WTC11 (cell line): ENCODE measurements around the gene FBXO15. TPM values are rescaled to one million over a fixed set of nuclear protein-coding genes. Genes with fewer than 3 reads are reported as not detected.

ENCODE experiments used
- ATAC-seq: fragments of 200-7000 bp; cut with Tn5 transposase; 2 replicates; pipeline ENCODE4 v1.10.0; 2021; ENCODE audit warnings: mild to moderate bottlenecking, moderate library complexity
- CTCF ChIA-PET: fragments of 300-600 bp; sonication (Branson Sonifier 250); formaldehyde crosslinking; loops from one replicate; lab custom pipeline; 2021; ENCODE audit warnings: antibody characterized with exemption; lab: Charles Lee
- POLR2A ChIA-PET: fragments of 350-600 bp; sonication (Branson Sonifier 250); formaldehyde crosslinking; loops from one replicate; lab custom pipeline; 2021; ENCODE audit warnings: antibody characterized with exemption; lab: Charles Lee
- DNase-seq: peaks from one replicate; pipeline ENCODE4 v3.0.0; 2021; ENCODE audit warnings: low spot score
- H3K27ac Mint-ChIP-seq: 2 replicates; pipeline ENCODE4 v1.8.0; 2021; ENCODE audit warnings: mixed read lengths
- H3K27me3 Mint-ChIP-seq: 2 replicates; pipeline ENCODE4 v1.8.0; 2021; ENCODE audit warnings: low read depth, mild to moderate bottlenecking, moderate library complexity, mixed read lengths
- H3K36me3 Mint-ChIP-seq: 2 replicates; pipeline ENCODE4 v1.8.0; 2021; ENCODE audit warnings: mixed read lengths
- H3K4me1 Mint-ChIP-seq: 2 replicates; pipeline ENCODE4 v1.8.0; 2022; ENCODE audit warnings: mixed read lengths
- H3K4me3 Mint-ChIP-seq: 2 replicates; pipeline ENCODE4 v1.8.0; 2021; ENCODE audit warnings: mild to moderate bottlenecking, moderate library complexity, mixed read lengths
- H3K9me3 Mint-ChIP-seq: 2 replicates; pipeline ENCODE4 v1.8.0; 2021; ENCODE audit warnings: mixed read lengths
- ATF2 ChIP-seq: sonication (generic); formaldehyde crosslinking; IDR thresholded peaks from 2 replicates; pipeline ENCODE4 v1.8.1; 2022; ENCODE audit warnings: low read depth, missing genetic modification reagents, borderline replicate concordance
- ATF3 ChIP-seq: sonication (generic); formaldehyde crosslinking; conservative IDR thresholded peaks from 2 replicates; pipeline ENCODE4 v1.8.1; 2022; ENCODE audit warnings: mild to moderate bottlenecking, missing genetic modification reagents
- CBFB ChIP-seq: sonication (generic); formaldehyde crosslinking; IDR thresholded peaks from 2 replicates; pipeline ENCODE4 v1.8.1; 2022; ENCODE audit warnings: mild to moderate bottlenecking, low read depth, missing genetic modification reagents
- CDX4 ChIP-seq: fragments of 250-450 bp; sonication (Bioruptor Pico); IDR thresholded peaks from 2 replicates; pipeline ENCODE4 v1.9.0; 2021; ENCODE audit warnings: moderate library complexity, mild to moderate bottlenecking, inconsistent platforms, borderline replicate concordance
- CREB1 ChIP-seq: sonication (generic); formaldehyde crosslinking; IDR thresholded peaks from 2 replicates; pipeline ENCODE4 v1.8.0; 2023; ENCODE audit warnings: mild to moderate bottlenecking, missing genetic modification reagents
- CREM ChIP-seq: sonication (generic); formaldehyde crosslinking; IDR thresholded peaks from 2 replicates; pipeline ENCODE4 v1.8.1; 2022; ENCODE audit warnings: mild to moderate bottlenecking, missing genetic modification reagents, moderate library complexity
- E2F4 ChIP-seq: sonication (generic); formaldehyde crosslinking; IDR thresholded peaks from 2 replicates; pipeline ENCODE4 v1.8.1; 2022; ENCODE audit warnings: low read depth, mild to moderate bottlenecking, moderate library complexity, missing genetic modification reagents, borderline replicate concordance
- ELF4 ChIP-seq: sonication (generic); formaldehyde crosslinking; IDR thresholded peaks from 2 replicates; pipeline ENCODE4 v1.8.1; 2022; ENCODE audit warnings: low read depth, mild to moderate bottlenecking, moderate library complexity, missing genetic modification reagents
- FOXJ3 ChIP-seq: sonication (generic); formaldehyde crosslinking; IDR thresholded peaks from 2 replicates; pipeline ENCODE4 v1.9.0; 2021; ENCODE audit warnings: missing genetic modification reagents, mild to moderate bottlenecking, borderline replicate concordance
- IRF1 ChIP-seq: sonication (generic); formaldehyde crosslinking; IDR thresholded peaks from 2 replicates; pipeline ENCODE4 v1.8.0; 2023; ENCODE audit warnings: missing genetic modification reagents
- IRF2 ChIP-seq: sonication (generic); formaldehyde crosslinking; IDR thresholded peaks from 2 replicates; pipeline ENCODE4 v1.8.0; 2022; ENCODE audit warnings: low read depth, missing genetic modification reagents, borderline replicate concordance
- MYBL2 ChIP-seq: sonication (generic); formaldehyde crosslinking; IDR thresholded peaks from 2 replicates; pipeline ENCODE4 v1.8.1; 2023; ENCODE audit warnings: mild to moderate bottlenecking, moderate library complexity, missing genetic modification reagents
- SOX15 ChIP-seq: fragments of 250-450 bp; sonication (Bioruptor Pico); IDR thresholded peaks from 2 replicates; pipeline ENCODE4 v1.9.0; 2021; ENCODE audit warnings: mild to moderate bottlenecking
- STAT6 ChIP-seq: sonication (generic); formaldehyde crosslinking; conservative IDR thresholded peaks from 2 replicates; pipeline ENCODE4 v1.8.1; 2023; ENCODE audit warnings: mild to moderate bottlenecking, low read depth, missing genetic modification reagents, moderate library complexity
- TCF7 ChIP-seq: sonication (generic); formaldehyde crosslinking; IDR thresholded peaks from 2 replicates; pipeline ENCODE4 v1.8.0; 2022; ENCODE audit warnings: mild to moderate bottlenecking, low read depth, missing genetic modification reagents, moderate library complexity
- TEAD1 ChIP-seq: sonication (generic); formaldehyde crosslinking; IDR thresholded peaks from 2 replicates; pipeline ENCODE4 v1.8.0; 2022; ENCODE audit warnings: mild to moderate bottlenecking, missing genetic modification reagents
- ZBTB43 ChIP-seq: sonication (generic); formaldehyde crosslinking; IDR thresholded peaks from 2 replicates; pipeline ENCODE4 v1.8.1; 2023; ENCODE audit warnings: mild to moderate bottlenecking, missing genetic modification reagents
- ZNF138 ChIP-seq: sonication (generic); formaldehyde crosslinking; conservative IDR thresholded peaks from 2 replicates; pipeline ENCODE4 v1.8.1; 2022; ENCODE audit warnings: mild to moderate bottlenecking, moderate library complexity, missing genetic modification reagents
- ZNF263 ChIP-seq: sonication (generic); formaldehyde crosslinking; IDR thresholded peaks from 2 replicates; pipeline ENCODE4 v1.8.1; 2022; ENCODE audit warnings: low read depth, mild to moderate bottlenecking, moderate library complexity, missing genetic modification reagents
- ZNF532 ChIP-seq: fragments of 250-450 bp; sonication (Bioruptor Pico); IDR thresholded peaks from 2 replicates; pipeline ENCODE4 v1.9.0; 2021; ENCODE audit warnings: mild to moderate bottlenecking, borderline replicate concordance
- total RNA-seq: library from RNA; stranded (reverse); gene quantifications from 3 replicates; pipeline ENCODE4 v1.2.3, GENCODE V29; 2021

Gene FBXO15
- total RNA-seq, 1 experiment from 2014 or later = 0.96 TPM

- TF ChIP-seq ZNF263 (CRISPR knock-in tag) (no peak), IRF2 (CRISPR knock-in tag) (no peak), E2F4 (CRISPR knock-in tag) (no peak), TEAD1 (CRISPR knock-in tag) (no peak), MYBL2 (CRISPR knock-in tag) (no peak), TCF7 (CRISPR knock-in tag) (no peak), ATF2 (CRISPR knock-in tag) (no peak), ZBTB43 (CRISPR knock-in tag) (no peak), SOX15 (CRISPR knock-in tag) (no peak), FOXJ3 (no peak), STAT6 (CRISPR knock-in tag) (no peak), ZNF138 (CRISPR knock-in tag) (no peak), IRF1 (no peak), CREM (CRISPR knock-in tag) (no peak), CREB1 (no peak), CBFB (CRISPR knock-in tag) (no peak), CDX4 (CRISPR knock-in tag) (no peak)
- ATAC-seq = no peak
- CTCF ChIA-PET = interaction anchor here (1.5 to 1.7 kb wide), 2 partner anchors 10 to 389 kb away, joined by 3 to 7 read pairs; no protein-coding TSS in a partner anchor
- POLR2A ChIA-PET = no interaction called here
- H3K27ac Mint-ChIP-seq = no peak overlapping the region
- no peak for DNase-seq
- peaks cover 5% of the 10 kb centered on the region; the same call in 1 of the 2 replicates for H3K9me3 Mint-ChIP-seq
- H3K4me3 Mint-ChIP-seq = no peak overlapping the region
- H3K4me1 Mint-ChIP-seq = no peaks in the 10 kb centered on the region
- H3K36me3 Mint-ChIP-seq = peaks cover 19% of the 10 kb centered on the region
- no peaks in the 10 kb centered on the region for H3K27me3 Mint-ChIP-seq
Observed at GRCh38 chr18:74163019-74163660, 15.5 kb upstream of the FBXO15 start.

- H3K27me3 Mint-ChIP-seq = no peaks in the 10 kb centered on the region
- DNase-seq (no peak), ATAC-seq (no peak)
- POLR2A ChIA-PET = no interaction called here
- H3K9me3 Mint-ChIP-seq = no peaks in the 10 kb centered on the region
- H3K4me3 Mint-ChIP-seq = no peak overlapping the region
- H3K36me3 Mint-ChIP-seq = peaks cover 45% of the 10 kb centered on the region
- CTCF ChIA-PET = interaction anchor here (3.8 kb wide), 1 partner anchor 72 kb away, joined by 27 read pairs; no protein-coding TSS in a partner anchor
- peak overlapping the region; percentile 68; the same call in 1 of the 2 replicates for H3K27ac Mint-ChIP-seq
- H3K4me1 Mint-ChIP-seq = peaks cover 10% of the 10 kb centered on the region
- no peak for TF ChIP-seq CDX4 (CRISPR knock-in tag)
- no peak for TF ChIP-seq ATF3
- TF ChIP-seq FOXJ3 = no peak
- TF ChIP-seq ELF4 (CRISPR knock-in tag) = no peak
- TF ChIP-seq ZNF532 (CRISPR knock-in tag) = no peak
Observed at GRCh38 chr18:74155276-74155675, 7.6 kb upstream of the FBXO15 start.
